ENCODE measurements around the gene SMG6. TPM values are rescaled to one million over a fixed set of nuclear protein-coding genes. Genes with fewer than 3 reads are reported as not detected.

The SMG6 gene
- total and polyA plus RNA-seq, 2 experiments from 2014 or later: 16.8 to 63.1 TPM

- TF ChIP-seq EZH2phosphoT487 (IDR thresholded peaks at IDR 0.05; ENCODE audit: insufficient read depth, low read depth) (no peak), EZH2 (IDR thresholded peaks at IDR 0.05; ENCODE audit: insufficient read depth, poor library complexity, severe bottlenecking) (no peak)
- H3K4me1 ChIP-seq (ENCODE audit: insufficient read depth): peaks cover 22% of the 10 kb centered on the region
- 0 out of 2 replicates have a peak, but pooled peaks cover 4% of the 10 kb centered on the region for H3K36me3 ChIP-seq (ENCODE audit: low read depth)
- H3K4me2 ChIP-seq (ENCODE audit: unreplicated experiment): peak overlapping the region; percentile 34
- H2AFZ ChIP-seq: no peak overlapping the region
- H3K79me2 ChIP-seq (ENCODE audit: insufficient read depth): peaks cover 78% of the 10 kb centered on the region
- in situ Hi-C loops (cut with MboI): no loop called here
- no peak overlapping the region for H3K4me3 ChIP-seq
- H3F3A ChIP-seq (ENCODE audit: insufficient read depth): peaks cover 21% of the 10 kb centered on the region; the same call in 1 of the 2 replicates
- peak overlapping the region; percentile 57 for H3K27ac ChIP-seq
- DNase-seq: no peak
- no peaks in the 10 kb centered on the region for H3K27me3 ChIP-seq (replicated peaks; ENCODE audit: insufficient read depth)
- H3K9ac ChIP-seq: peak overlapping the region; percentile 59
- H4K20me1 ChIP-seq (ENCODE audit: insufficient read depth): no peaks in the 10 kb centered on the region
- H3K9me3 ChIP-seq (ENCODE audit: low read depth): no peaks in the 10 kb centered on the region
- no peaks in the 10 kb centered on the region for H3K9me2 ChIP-seq (ENCODE audit: insufficient read depth)
These were observed 80.0 kb downstream of the SMG6 start for GRCh38 chr17:2223617-2223927.

GRCh38 chr17:2222901-2223616 lies 80.5 kb downstream of the SMG6 start:
- no peaks in the 10 kb centered on the region for H4K20me1 ChIP-seq (ENCODE audit: insufficient read depth)
- no peaks in the 10 kb centered on the region for H3K9me3 ChIP-seq (ENCODE audit: low read depth)
- H2AFZ ChIP-seq: no peak overlapping the region; the same call in 1 of the 2 replicates
- H3K27me3 ChIP-seq (replicated peaks; ENCODE audit: insufficient read depth): no peaks in the 10 kb centered on the region
- DNase-seq: peak; percentile 73
- H3K4me3 ChIP-seq: no peak overlapping the region
- H3K36me3 ChIP-seq (ENCODE audit: low read depth): 0 out of 2 replicates have a peak, but pooled peaks cover 4% of the 10 kb centered on the region
- peak overlapping the region; percentile 57 for H3K27ac ChIP-seq
- in situ Hi-C loops (cut with MboI): no loop called here
- peaks cover 22% of the 10 kb centered on the region for H3K4me1 ChIP-seq (ENCODE audit: insufficient read depth)
- 16% methylated on average over 10 of the region's 10 CpGs for WGBS, 2 experiments (ENCODE audit: low coverage in 1 of 2, low lambda C conversion rate in 2 of 2, missing lambda C conversion rate in 2 of 2)
- H3K4me2 ChIP-seq (ENCODE audit: unreplicated experiment): peak overlapping the region; percentile 34
- no peaks in the 10 kb centered on the region for H3K9me2 ChIP-seq (ENCODE audit: insufficient read depth)
- H3K9ac ChIP-seq: peak overlapping the region; percentile 59
- H3F3A ChIP-seq (ENCODE audit: insufficient read depth): peaks cover 21% of the 10 kb centered on the region; the same call in 1 of the 2 replicates
- peaks cover 81% of the 10 kb centered on the region for H3K79me2 ChIP-seq (ENCODE audit: insufficient read depth)
- no peak for TF ChIP-seq EZH2 (IDR thresholded peaks at IDR 0.05; ENCODE audit: insufficient read depth, poor library complexity, severe bottlenecking)
- TF ChIP-seq EZH2phosphoT487 (IDR thresholded peaks at IDR 0.05; ENCODE audit: insufficient read depth, low read depth): no peak

DNA sequence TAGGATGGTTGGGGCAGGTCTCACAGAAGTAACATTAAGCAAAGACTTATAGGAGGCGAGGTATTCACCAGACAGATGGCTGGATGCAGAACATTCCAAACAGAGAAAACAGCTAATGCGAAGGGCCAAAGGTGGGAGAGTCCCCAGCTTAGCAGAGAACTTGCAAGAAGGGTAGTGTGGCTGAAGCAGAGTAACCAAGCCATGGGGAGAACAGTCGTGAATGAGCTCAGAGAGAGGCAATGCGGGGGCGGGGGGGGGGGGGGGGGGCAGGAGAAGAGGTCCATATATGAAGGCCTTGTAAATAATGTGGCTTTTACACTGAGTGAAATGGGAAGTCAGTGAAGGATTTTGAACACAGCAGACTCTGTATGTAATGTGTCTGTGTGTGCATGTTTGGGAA lies 81.3 kb downstream of the SMG6 start:
- in situ Hi-C loops (cut with MboI): no loop called here
- 81 to 82% methylated on average over 4 to 5 of the region's 5 CpGs for WGBS, 2 experiments (ENCODE audit: low coverage in 1 of 2, low lambda C conversion rate in 2 of 2, missing lambda C conversion rate in 2 of 2)
- TF ChIP-seq EZH2phosphoT487 (IDR thresholded peaks at IDR 0.05; ENCODE audit: insufficient read depth, low read depth) (no peak), EZH2 (IDR thresholded peaks at IDR 0.05; ENCODE audit: insufficient read depth, poor library complexity, severe bottlenecking) (no peak)
- no peak overlapping the region for H2AFZ ChIP-seq
- H3K9me3 ChIP-seq (ENCODE audit: low read depth): no peaks in the 10 kb centered on the region
- H3F3A ChIP-seq (ENCODE audit: insufficient read depth): peaks cover 20% of the 10 kb centered on the region; the same call in 1 of the 2 replicates
- peaks cover 18% of the 10 kb centered on the region for H3K4me1 ChIP-seq (ENCODE audit: insufficient read depth)
- H3K79me2 ChIP-seq (ENCODE audit: insufficient read depth): peaks cover 81% of the 10 kb centered on the region
- DNase-seq: peak; percentile 32
- H3K36me3 ChIP-seq (ENCODE audit: low read depth): 0 out of 2 replicates have a peak, but pooled peaks cover 4% of the 10 kb centered on the region
- no peaks in the 10 kb centered on the region for H3K27me3 ChIP-seq (replicated peaks; ENCODE audit: insufficient read depth)
- no peaks in the 10 kb centered on the region for H3K9me2 ChIP-seq (ENCODE audit: insufficient read depth)
- H3K27ac ChIP-seq: peak overlapping the region; percentile 57
- peak overlapping the region; percentile 34 for H3K4me2 ChIP-seq (ENCODE audit: unreplicated experiment)
- no peak overlapping the region for H3K4me3 ChIP-seq
- H4K20me1 ChIP-seq (ENCODE audit: insufficient read depth): no peaks in the 10 kb centered on the region
- H3K9ac ChIP-seq: peak overlapping the region; percentile 59

DNA sequence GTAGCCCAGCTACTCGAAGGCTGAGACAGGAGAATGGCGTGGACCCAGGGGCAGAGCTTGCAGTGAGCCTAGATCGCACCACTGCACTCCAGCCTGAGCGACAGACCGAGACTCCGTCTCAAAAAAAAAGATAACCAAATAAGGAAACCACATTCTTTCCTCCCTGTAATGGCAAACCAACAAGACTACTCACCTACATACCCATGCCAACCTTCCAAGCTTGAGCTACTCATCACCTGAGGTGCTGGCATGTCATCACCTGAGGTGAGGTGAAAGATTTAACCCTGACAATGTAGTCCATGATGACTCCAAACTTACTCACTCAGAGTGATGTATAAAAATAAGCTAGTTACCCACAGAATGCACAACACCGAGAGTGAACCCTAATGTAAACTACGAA lies 85.2 kb downstream of the SMG6 start:
- in situ Hi-C loops (cut with MboI): no loop called here
- Histone ChIP-seq H3K36me3 (ENCODE audit: low read depth) (0 out of 2 replicates have a peak, but pooled peaks cover 4% of the 10 kb centered on the region), H4K20me1 (ENCODE audit: insufficient read depth) (no peaks in the 10 kb centered on the region), H3K27me3 (replicated peaks; ENCODE audit: insufficient read depth) (no peaks in the 10 kb centered on the region), H3K4me2 (ENCODE audit: unreplicated experiment) (no peak overlapping the region), H3K79me2 (ENCODE audit: insufficient read depth) (peaks cover 45% of the 10 kb centered on the region), H2AFZ (no peak overlapping the region), H3K9me2 (ENCODE audit: insufficient read depth) (no peaks in the 10 kb centered on the region), H3K9ac (no peak overlapping the region), H3K4me3 (no peak overlapping the region), H3K4me1 (ENCODE audit: insufficient read depth) (peaks cover 45% of the 10 kb centered on the region), H3F3A (ENCODE audit: insufficient read depth) (peaks cover 40% of the 10 kb centered on the region), H3K27ac (no peak overlapping the region), H3K9me3 (ENCODE audit: low read depth) (no peaks in the 10 kb centered on the region)
- TF ChIP-seq EZH2phosphoT487 (IDR thresholded peaks at IDR 0.05; ENCODE audit: insufficient read depth, low read depth): no peak
- no peak for TF ChIP-seq EZH2 (IDR thresholded peaks at IDR 0.05; ENCODE audit: insufficient read depth, poor library complexity, severe bottlenecking)
- WGBS, 2 experiments (ENCODE audit: low coverage in 1 of 2, low lambda C conversion rate in 2 of 2, missing lambda C conversion rate in 2 of 2): 94 to 96% methylated on average over 8 of the region's 8 CpGs
- DNase-seq: no peak
